HTR-8/SVneo (cell line): ENCODE data around the gene ARL14.
"Not testable (repeated sequence)": the region's sequence is repeated elsewhere in the genome, so short reads cannot be mapped to it uniquely, and the experiment has no call there.

Experiments
- DNase-seq: peaks from one replicate; pipeline ENCODE4 v3.0.0; 2011; ENCODE audit warnings: low spot score, mixed read lengths; ENCODE audit not compliant: insufficient read length
- FAIRE-seq: peaks from 2 replicates; lab custom pipeline; 2011; peaks lifted over from hg19 to GRCh38; lab: Jason Lieb, UNC

The ARL14 gene

GRCh38 chr3:160709477-160710182 lies 32.7 kb downstream of the ARL14 start:
- DNase-seq (no peak), FAIRE-seq (no peak)

- FAIRE-seq, DNase-seq: not testable (repeated sequence)
Observed at GRCh38 chr3:160713144-160713543, 36.2 kb downstream of the ARL14 start.

GRCh38 chr3:160719710-160720109 lies 42.8 kb downstream of the ARL14 start:
- FAIRE-seq: no peak
- no peak for DNase-seq

- FAIRE-seq (no peak), DNase-seq (no peak)
Observed at GRCh38 chr3:160720123-160720746, 43.3 kb downstream of the ARL14 start.

GRCh38 chr3:160722331-160722730 lies 45.4 kb downstream of the ARL14 start:
- DNase-seq (no peak), FAIRE-seq (no peak)

GRCh38 chr3:160725338-160725737 lies 48.4 kb downstream of the ARL14 start:
- FAIRE-seq: no peak
- no peak for DNase-seq
